Measurements from ENCODE around the gene CCDC187. TPM values are rescaled to one million over a fixed set of nuclear protein-coding genes. Genes with fewer than 3 reads are reported as not detected.

CCDC187 gene
- total RNA-seq, 4 donors from 2014 or later, result 0.20 TPM; not detected in 3

- Histone ChIP-seq H3K9me3 (no peaks in the 10 kb centered on the region), H3K27me3 (no peaks in the 10 kb centered on the region)
- 89% methylated on average over 16 to 19 of the region's 19 CpGs for WGBS, 2 donors
Measured at GRCh38 chr9:136225366-136225747, 78.5 kb downstream of the CCDC187 start.

GRCh38 chr9:136223871-136224640 is 79.8 kb downstream of the CCDC187 start:
- H3K9me3 ChIP-seq, result no peaks in the 10 kb centered on the region
- no peak overlapping the region for H3K4me3 ChIP-seq
- TF ChIP-seq EP300 (IDR thresholded peaks at IDR 0.05) (no peak), POLR2A (IDR thresholded peaks at IDR 0.05) (no peak)
- TF ChIP-seq, protein P1, sequence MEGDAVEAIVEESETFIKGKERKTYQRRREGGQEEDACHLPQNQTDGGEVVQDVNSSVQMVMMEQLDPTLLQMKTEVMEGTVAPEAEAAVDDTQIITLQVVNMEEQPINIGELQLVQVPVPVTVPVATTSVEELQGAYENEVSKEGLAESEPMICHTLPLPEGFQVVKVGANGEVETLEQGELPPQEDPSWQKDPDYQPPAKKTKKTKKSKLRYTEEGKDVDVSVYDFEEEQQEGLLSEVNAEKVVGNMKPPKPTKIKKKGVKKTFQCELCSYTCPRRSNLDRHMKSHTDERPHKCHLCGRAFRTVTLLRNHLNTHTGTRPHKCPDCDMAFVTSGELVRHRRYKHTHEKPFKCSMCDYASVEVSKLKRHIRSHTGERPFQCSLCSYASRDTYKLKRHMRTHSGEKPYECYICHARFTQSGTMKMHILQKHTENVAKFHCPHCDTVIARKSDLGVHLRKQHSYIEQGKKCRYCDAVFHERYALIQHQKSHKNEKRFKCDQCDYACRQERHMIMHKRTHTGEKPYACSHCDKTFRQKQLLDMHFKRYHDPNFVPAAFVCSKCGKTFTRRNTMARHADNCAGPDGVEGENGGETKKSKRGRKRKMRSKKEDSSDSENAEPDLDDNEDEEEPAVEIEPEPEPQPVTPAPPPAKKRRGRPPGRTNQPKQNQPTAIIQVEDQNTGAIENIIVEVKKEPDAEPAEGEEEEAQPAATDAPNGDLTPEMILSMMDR (IDR thresholded peaks at IDR 0.05), result no peak
- 91 to 93% methylated on average over 27 to 30 of the region's 30 CpGs for WGBS, 2 donors
- H3K36me3 ChIP-seq, result peaks cover 0 to 76% (median 5%) of the 10 kb centered on the region in 3 donors
- DNase-seq (ENCODE audit: low spot score in 2 of 2), result no peak
- H3K27me3 ChIP-seq, result no peaks in the 10 kb centered on the region
- no peaks in the 10 kb centered on the region for H3K4me1 ChIP-seq
- H3K27ac ChIP-seq, result no peak overlapping the region

More at GRCh38 chr9:136225366-136225747, 78.5 kb downstream of the CCDC187 start:
- Histone ChIP-seq H3K4me3 (no peak overlapping the region), H3K36me3 (peaks cover 0 to 63% (median 4%) of the 10 kb centered on the region in 3 donors), H3K27ac (peak overlapping the region in 1 of 4 donors; percentile 70), H3K4me1 (no peaks in the 10 kb centered on the region)
- no peak for DNase-seq (ENCODE audit: low spot score in 2 of 2)
- TF ChIP-seq, protein P1 (IDR thresholded peaks at IDR 0.05), result no peak
- TF ChIP-seq EP300 (IDR thresholded peaks at IDR 0.05) (no peak), POLR2A (IDR thresholded peaks at IDR 0.05) (no peak)

GRCh38 chr9:136222906-136223285 is 81.0 kb downstream of the CCDC187 start:
- no peaks in the 10 kb centered on the region for H3K9me3 ChIP-seq
- no peaks in the 10 kb centered on the region for H3K4me1 ChIP-seq
- TF ChIP-seq, protein P1 (IDR thresholded peaks at IDR 0.05), result no peak
- TF ChIP-seq EP300 (IDR thresholded peaks at IDR 0.05) (no peak), POLR2A (IDR thresholded peaks at IDR 0.05) (no peak)
- no peak for DNase-seq (ENCODE audit: low spot score in 2 of 2)
- 91 to 94% methylated on average over 13 of the region's 13 CpGs for WGBS, 2 donors
- H3K27me3 ChIP-seq, result no peaks in the 10 kb centered on the region
- H3K27ac ChIP-seq, result no peak overlapping the region
- no peak overlapping the region for H3K4me3 ChIP-seq
- H3K36me3 ChIP-seq, result peaks cover 0 to 88% (median 15%) of the 10 kb centered on the region in 3 donors

- H3K36me3 ChIP-seq, result peaks cover 0 to 93% (median 15%) of the 10 kb centered on the region in 3 donors
- no peak overlapping the region for H3K27ac ChIP-seq
- no peaks in the 10 kb centered on the region for H3K4me1 ChIP-seq
- DNase-seq (ENCODE audit: low spot score in 2 of 2), result no peak
- H3K27me3 ChIP-seq, result no peaks in the 10 kb centered on the region
- no peak overlapping the region for H3K4me3 ChIP-seq
- WGBS, 2 donors, result 95% methylated on average over 28 to 33 of the region's 38 CpGs
- TF ChIP-seq POLR2A (IDR thresholded peaks at IDR 0.05) (no peak), EP300 (IDR thresholded peaks at IDR 0.05) (no peak)
- TF ChIP-seq, protein P1 (IDR thresholded peaks at IDR 0.05), result no peak
- H3K9me3 ChIP-seq, result no peaks in the 10 kb centered on the region
Measured at GRCh38 chr9:136222166-136222905, 81.6 kb downstream of the CCDC187 start.

All from tibial nerve (tissue), 4 donors.